Testis (tissue), 2 donors: ENCODE results near the gene CST2.

Experiments used
- CTCF ChIP-seq, 3 experiments: fragments of 450-650 bp in 2 of 3; fragments of 200-600 bp in 1 of 3; sonication (generic) in 1 of 3; IDR thresholded peaks; one replicate each; pipeline ENCODE4 v1.5.1; 2016 to 2019; ENCODE audit warnings: antibody characterized with exemption in 3 of 3, mild to moderate bottlenecking in 2 of 3, moderate library complexity in 1 of 3
- POLR2A ChIP-seq: fragments of 450-650 bp; IDR thresholded peaks from one replicate; pipeline ENCODE4 v1.6.1; 2017; ENCODE audit warnings: antibody characterized with exemption, mild to moderate bottlenecking, moderate library complexity

GRCh38 chr20:23856736-23857135, 30.2 kb upstream of the CST2 start:
- no peak for TF ChIP-seq POLR2A
- no peak for TF ChIP-seq CTCF (IDR thresholded peaks at IDR 0.05)
